Measurements from ENCODE around the gene UBA7.

- no peak for TF ChIP-seq CTCF (IDR thresholded peaks at IDR 0.05; ENCODE audit: poor library complexity)
- TF ChIP-seq EZH2 (IDR thresholded peaks at IDR 0.05; ENCODE audit: borderline replicate concordance): no peak
Observed at GRCh38 chr3:49787536-49787935, 26.2 kb downstream of the UBA7 start.

Measured in hepatocyte (in vitro differentiated cells).